Measurements from ENCODE around the gene HBEGF.

HBEGF gene

DNA sequence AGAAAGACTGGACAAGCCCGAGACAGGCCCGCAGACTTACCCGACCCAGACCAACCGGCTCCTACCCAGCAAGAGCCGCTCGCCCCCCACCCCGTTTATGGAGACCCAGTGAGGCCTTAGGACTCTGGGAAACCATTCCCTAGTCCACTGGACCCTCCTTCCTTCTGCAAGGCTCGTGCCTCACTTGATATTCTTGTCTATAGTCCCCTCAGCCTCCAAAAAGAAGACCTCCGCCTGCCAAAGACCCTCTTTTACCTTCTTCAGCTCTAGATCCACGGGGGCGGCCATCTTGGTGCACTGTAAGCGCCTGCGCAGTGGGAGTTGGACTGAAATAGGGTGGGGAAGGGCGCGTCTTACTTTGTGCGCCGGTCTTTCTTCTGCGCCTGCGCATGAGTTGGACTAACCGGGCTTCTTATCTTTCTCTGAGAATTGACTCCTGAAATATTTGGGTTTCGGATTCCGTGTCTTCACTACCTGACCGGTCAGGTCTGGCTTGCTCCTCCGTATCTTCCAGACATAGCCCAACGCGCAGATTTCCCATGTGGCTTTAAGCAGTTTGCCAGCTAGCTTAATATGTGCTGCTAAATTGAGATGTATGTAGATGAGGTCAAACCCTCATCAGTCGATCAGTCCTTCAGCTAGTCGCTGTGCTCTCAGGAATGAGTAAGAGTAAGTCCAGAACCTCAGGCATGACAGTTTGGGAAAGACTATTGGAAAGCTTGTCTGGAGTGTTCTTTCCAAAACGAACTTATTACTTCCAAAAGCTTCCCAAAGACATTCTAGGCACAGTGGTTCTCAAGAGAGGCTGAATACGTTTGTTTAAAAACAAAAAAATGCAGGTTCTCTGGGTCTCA, 43.4 kb downstream of the HBEGF start, which contains the start of gene PFDN1:
TSS of gene PFDN1 (minus strand) at position 316 of the 854 bp plus-strand sequence. CDS start at position 288, 28 bp downstream.
- peak; percentile 81 for DNase-seq (ENCODE audit: low read depth)

DNA sequence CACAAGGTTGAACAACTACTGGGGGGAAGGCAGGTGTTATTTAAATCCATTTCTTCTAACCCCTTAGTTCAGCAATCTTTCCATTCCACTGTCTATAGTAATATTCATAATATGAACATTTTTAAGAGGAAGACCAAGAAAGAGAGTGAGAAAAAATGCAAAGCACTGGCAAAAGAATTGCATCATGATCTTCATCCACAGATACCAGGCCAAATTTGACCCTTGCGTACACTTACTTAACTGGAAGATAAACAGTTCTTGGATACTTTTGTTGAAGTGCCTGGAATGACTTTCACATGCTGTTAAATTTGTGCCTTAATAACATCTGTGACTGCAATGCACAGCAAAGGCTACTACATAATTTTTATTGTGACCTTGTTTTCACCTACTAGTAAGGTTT, 45.3 kb downstream of the HBEGF start:
- DNase-seq (ENCODE audit: low read depth) = no peak

DNA sequence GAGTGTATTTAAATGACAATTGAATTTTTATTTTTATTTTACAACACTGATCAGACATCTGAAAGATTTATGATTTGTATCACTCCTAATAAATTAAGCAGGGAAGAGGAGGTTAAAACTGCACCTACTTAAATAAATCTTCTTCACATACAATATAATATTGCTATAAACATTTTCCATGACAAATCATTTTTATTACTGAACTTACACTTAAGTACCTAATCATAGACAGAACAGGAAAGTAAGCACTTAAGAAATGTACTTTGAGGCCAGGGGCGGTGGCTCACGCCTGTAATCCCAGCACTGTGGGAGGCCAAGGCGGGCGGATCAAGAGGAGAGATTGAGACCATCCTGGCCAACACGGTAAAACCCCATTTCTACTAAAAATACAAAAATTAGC, 47.3 kb downstream of the HBEGF start:
- DNase-seq (ENCODE audit: low read depth) = no peak

DNA sequence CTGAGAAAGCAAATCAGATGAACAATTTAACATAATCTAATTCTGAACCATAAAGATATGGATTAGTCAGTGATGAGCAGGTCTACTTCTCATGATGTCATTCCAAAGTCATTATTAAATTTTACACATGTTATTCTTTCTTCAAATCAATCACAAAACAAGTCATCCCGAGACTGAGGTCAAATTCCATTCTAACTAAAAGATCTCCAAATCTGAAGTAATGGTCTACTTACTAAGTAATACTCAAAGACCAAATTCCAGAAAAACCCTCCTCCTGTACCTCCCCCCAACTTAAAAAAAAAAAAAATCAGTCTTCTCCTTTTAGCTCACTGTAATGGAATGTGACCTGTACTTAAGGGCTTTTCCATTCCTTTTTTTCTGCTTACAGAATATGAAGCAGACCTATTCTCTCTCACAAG, 48.2 kb downstream of the HBEGF start:
- DNase-seq (ENCODE audit: low read depth) = peak; percentile 49

DNA sequence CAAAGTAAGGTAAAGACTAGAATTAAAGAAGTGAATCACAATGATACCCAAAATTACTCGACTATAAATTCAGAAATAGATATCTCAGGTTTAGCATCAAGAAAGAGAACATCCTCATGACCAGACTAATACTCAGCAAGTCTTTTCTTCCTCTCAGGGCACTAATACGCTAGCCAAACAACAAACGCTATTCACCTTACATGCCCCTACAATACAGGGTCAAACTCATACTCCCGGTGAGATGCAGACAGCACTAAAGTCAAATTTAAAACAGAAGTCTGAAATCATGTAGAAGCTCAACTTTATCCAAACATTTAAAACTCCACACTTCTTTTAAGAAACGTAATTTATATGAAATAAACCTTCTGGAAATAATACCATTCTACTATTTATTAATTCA, 49.1 kb downstream of the HBEGF start:
- DNase-seq (ENCODE audit: low read depth) = no peak

DNA sequence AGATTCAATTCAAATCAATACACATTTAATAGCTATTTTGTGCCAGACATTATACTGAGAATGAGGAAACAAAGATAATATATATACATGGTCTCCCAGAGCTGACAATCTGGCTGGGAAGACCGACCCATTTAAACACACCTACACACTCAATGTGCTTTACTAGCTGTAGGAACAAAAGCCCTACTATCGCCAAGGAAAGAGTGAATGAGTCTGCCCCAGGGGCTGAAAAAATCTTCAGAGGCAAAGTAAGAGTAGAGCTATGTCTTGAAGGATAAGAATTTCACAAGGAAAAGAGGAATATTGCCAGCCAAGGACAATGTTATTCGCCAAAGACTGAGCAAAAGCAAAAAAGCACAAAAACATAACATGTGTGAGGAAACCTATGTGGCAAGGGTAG, 50.1 kb downstream of the HBEGF start:
- DNase-seq (ENCODE audit: low read depth) = no peak

DNA sequence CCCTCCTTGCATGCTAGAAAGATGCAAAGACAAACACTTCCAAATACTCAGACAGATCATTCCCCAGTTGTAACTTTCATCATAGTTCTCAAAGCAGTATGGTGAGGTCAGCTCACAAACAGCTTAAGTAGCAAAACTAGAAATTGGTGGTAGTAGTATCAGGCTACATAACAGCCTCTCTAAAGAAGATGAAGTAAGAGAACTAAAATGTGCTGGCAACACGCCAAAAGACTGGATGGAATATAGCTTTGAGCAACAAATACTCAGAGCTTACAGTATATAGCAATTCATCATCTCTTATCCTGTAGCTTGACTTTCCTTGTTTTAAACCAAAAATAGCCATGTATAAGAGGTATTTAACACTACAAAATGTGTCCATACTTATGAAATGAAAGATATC, 51.0 kb downstream of the HBEGF start:
- peak; percentile 98 for DNase-seq (ENCODE audit: low read depth)

DNA sequence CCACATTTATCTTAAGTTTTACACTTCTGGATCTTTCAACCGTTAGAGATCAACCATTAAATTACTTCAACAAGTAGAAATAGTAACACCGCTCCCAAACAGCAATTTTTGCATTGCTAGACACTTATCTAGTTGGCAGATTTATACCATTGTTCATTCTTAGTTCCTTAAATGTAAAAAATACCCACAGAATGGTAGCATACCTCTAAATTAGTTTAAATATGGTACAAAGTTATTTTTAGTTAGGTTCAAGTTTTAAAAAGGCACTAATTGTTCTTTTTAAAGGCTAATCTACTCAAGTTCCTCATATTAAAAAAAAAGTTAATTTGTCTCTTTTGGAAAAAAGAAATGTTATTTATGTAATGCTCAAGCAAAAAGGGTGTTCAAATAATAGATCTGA, 51.6 kb downstream of the HBEGF start:
- no peak for DNase-seq (ENCODE audit: low read depth)

DNA sequence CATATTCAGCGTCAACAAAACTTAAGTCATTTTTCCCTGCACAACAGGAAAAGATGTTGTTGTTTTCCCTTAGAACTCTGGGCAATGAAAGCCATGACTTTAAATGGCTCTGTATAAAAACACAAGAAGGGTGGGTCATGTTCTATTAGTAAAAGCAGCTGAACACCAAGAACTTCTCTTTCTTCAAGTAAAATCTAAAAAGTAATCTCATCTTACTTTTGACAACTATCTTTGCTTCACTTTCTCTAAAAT, 52.6 kb downstream of the HBEGF start:
- DNase-seq (ENCODE audit: low read depth) = no peak

DNA sequence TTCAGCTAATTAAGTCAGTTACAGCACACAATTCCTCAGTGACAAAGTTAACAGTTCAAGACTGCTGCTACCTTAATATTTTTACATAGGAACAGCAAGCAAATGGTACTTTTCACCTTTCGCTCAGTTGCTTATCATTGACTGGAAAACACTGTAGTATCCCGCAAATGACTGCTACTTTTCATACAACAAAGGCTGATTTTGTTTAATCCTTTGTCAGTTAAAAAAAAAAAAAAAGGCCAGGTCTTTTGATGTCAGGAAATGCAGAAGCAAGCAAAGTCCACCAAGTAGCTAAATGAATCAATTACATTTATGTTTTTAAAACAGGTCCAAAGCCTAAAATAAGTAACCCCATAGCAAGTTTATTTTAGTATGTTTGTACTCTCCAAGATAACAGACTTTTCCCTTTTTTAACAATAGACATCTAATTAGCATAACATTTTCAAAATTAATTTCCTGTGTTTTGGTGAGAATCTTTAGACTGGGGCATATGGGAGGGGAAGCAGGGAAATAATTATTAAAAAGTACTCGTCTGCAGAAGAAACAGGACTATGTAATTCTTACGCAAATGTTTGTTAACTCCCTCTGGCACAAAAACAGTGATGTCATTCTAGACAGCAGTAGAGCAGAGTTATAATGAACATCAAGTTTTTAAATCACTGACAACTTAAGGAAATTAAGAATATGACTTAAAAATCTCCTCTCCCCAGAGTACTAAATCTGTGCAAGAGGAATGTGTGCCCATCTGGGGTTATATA, 53.1 kb downstream of the HBEGF start:
- DNase-seq (ENCODE audit: low read depth) = no peak

DNA sequence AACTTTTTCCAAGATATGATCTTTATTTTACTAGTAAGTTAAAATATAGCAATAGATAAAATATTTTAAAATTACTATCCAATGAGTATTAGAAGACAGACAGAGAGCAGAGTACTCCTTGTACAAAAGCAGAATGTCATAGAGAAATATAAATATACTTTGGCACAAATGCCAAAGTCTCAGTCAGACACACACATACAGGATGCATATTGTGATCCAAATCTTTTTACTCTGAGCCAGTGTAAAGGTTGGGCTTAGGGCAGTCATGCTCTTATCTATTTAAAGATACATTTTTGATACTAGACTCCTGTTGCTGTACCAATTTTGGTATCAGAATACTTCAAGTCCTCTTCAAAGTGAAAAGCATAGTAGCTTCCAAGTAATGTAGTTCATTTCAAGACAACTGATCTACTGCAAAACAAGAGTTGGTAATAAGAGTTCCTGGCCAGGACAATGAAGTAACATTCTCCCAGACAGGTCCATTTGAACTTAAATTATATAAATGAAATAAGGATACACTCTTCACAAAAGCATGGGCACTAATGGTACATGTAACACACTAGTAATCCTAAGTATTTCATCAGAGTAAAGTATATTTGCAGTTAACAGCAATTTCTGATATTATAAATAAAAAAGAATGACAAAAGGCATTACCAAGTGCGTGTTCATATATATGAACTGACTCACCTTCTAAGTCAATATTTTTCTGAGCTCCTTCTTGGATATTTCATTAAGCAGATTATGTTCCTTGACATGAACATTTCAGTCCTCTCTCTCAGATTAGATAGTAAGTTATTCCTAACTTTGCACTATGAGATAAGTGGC, 54.0 kb downstream of the HBEGF start:
- peak; percentile 32 for DNase-seq (ENCODE audit: low read depth)

DNA sequence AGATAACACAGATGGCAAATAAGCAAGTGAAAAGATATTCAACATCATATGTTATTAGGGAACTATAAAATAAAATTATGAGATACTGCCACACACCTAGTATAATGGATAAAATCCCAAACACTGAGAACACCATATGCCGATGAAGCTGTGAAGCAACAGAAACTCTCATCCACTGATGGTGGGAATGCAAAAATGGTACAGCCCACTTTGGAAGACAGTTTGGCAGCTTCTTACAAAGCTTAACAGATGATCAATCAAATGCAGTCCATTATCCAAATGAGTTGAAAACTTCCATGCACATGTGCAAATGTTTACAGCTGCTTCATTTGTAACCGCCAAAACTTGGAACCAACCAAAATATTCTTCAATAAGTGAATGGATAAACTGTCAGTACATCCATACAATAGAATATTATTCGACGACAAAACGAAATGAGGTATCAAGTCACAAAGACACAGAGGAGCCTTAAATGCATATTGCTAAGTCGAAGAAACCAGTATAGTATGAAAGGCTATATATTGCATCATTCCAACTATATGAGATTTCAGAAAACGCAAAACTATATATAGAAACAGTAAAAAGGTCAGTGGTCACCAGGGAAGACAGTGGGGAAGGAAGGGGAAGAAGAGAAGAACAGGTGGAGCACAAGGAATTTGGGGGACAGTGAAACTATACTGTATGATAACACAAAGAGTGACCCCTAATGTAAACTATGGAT, 58.4 kb downstream of the HBEGF start:
- no peak for DNase-seq (ENCODE audit: low read depth)

DNA sequence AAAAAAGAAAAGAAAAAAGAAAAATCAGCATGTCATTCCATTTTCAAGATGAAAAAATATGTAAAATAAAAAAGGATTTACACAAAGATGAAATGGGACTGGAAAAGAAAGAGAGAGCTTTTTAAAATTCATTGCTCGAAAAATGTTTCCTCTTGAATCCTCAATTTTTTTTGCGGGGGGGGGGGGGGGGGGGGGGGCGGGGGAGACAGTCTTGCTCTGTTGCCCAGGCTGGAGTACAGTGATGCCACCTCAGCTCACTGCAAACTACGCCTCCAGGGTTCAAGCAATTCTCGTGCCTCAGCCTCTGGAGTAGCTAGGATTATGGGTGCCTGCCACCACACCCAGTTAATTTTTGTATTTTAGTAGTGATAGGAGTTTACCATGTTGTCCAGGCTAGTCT, 60.0 kb downstream of the HBEGF start:
- DNase-seq (ENCODE audit: low read depth) = no peak

DNA sequence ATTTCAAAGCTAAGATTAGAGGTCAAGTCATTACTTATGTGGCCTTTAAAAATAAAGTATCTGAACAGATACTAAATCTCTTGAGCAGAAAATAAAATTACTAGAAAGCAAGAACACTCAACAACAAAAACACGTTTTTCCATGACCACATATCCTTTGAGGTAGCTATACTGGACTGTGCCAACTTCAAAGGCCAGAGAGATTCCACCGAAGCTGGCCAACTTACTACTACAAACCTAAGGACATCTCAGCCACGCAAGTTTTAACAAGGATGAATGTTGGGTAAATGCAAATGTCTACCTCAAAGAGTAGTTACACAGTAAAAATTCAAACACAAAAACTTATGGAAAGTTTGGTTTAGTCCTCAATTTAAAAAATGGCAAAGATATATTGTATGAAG, 62.4 kb downstream of the HBEGF start:
- DNase-seq (ENCODE audit: low read depth) = no peak

Measured in non-pigmented ciliary epithelial cell (primary cell).